Activated naive CD4-positive, alpha-beta T cell treated with anti-CD3 and anti-CD28 coated beads, Interleukin-2, amount 50 U/mL, for 24 hours (primary cell): ENCODE results near the gene MAST3.
"Not testable (repeated sequence)": the region's sequence is repeated elsewhere in the genome, so short reads cannot be mapped to it uniquely, and the experiment has no call there.

Experiments
- H3K27ac Mint-ChIP-seq: one replicate; pipeline ENCODE4 v1.8.0; 2021; ENCODE audit warnings: mild to moderate bottlenecking, mixed read lengths
- H3K27me3 Mint-ChIP-seq: one replicate; pipeline ENCODE4 v1.8.0; 2021; ENCODE audit warnings: mixed read lengths
- H3K36me3 Mint-ChIP-seq: one replicate; pipeline ENCODE4 v1.8.0; 2021; ENCODE audit warnings: mixed read lengths
- H3K4me1 Mint-ChIP-seq: one replicate; pipeline ENCODE4 v1.8.0; 2021; ENCODE audit warnings: mixed read lengths
- H3K4me3 Mint-ChIP-seq: one replicate; pipeline ENCODE4 v1.8.0; 2021; ENCODE audit warnings: mild to moderate bottlenecking, mixed read lengths
- H3K9me3 Mint-ChIP-seq: one replicate; pipeline ENCODE4 v1.8.0; 2021; ENCODE audit warnings: mixed read lengths

The MAST3 gene

DNA sequence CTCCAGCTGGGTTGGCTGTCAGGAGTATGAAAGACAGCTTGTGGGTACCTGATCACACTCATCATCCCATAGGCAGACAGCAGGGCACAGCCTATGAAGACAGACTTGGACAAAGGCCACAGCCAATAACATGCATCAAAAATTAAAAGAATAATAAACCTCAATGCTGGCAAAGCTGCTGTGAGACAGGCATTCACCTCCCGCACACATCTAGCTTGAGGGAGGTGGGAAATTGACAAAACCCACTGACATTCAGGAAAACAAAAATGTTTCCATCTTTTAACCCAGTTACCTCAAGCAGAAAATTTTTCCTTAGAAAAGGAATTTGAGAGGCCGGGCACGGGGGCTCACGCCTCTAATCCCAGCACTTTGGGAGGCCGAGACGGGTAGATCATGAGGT is 25.2 kb upstream of the MAST3 start:
- Mint-ChIP-seq H3K27me3 (no peaks in the 10 kb centered on the region), H3K4me1 (peaks cover 9% of the 10 kb centered on the region), H3K9me3 (no peaks in the 10 kb centered on the region), H3K4me3 (no peak overlapping the region), H3K27ac (no peak overlapping the region), H3K36me3 (peaks cover 2% of the 10 kb centered on the region)

DNA sequence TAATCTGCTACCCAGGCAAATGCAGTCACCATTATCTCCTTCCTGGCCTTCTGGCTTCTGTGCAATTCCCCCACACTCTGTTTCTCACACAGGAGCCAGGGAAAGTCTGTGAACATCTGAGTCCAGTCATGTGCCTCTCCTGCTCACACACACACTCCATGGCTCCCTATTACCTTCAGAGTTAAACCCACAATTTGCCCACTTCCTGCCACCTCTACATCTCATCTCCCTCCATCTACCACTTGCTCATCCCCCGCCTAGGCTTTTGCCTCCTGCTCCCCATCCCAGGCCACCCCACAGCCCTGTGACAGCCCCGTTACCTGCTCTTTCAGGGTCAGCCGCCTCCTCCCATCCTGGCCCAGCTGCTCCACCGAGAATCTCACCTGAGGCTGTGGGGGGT is 24.4 kb upstream of the MAST3 start:
- H3K4me1 Mint-ChIP-seq = peaks cover 9% of the 10 kb centered on the region
- H3K27ac Mint-ChIP-seq = peak overlapping the region; percentile 84
- peaks cover 2% of the 10 kb centered on the region for H3K36me3 Mint-ChIP-seq
- H3K4me3 Mint-ChIP-seq = no peak overlapping the region
- no peaks in the 10 kb centered on the region for H3K27me3 Mint-ChIP-seq
- H3K9me3 Mint-ChIP-seq = no peaks in the 10 kb centered on the region

DNA sequence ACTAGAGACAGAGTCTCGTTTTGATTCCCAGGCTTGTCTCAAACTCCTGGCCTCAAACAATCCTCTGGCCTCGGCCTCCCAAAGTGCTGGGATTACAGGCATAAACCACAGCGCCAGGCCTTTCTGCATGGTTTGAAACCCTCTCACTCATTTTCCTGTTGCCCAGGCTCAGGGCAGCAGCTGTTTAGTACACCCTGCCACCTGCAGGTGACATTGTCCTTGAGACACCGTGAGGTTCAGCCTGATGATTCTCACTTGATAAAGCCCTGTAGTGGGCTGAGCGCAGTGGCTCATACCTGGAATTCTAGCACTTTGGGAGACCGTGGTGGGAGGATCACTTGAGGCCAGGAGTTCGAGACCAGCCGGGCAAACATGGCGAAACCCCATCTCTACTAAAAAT is 23.4 kb upstream of the MAST3 start:
- peaks cover 9% of the 10 kb centered on the region for H3K4me1 Mint-ChIP-seq
- no peak overlapping the region for H3K27ac Mint-ChIP-seq
- no peaks in the 10 kb centered on the region for H3K27me3 Mint-ChIP-seq
- no peaks in the 10 kb centered on the region for H3K9me3 Mint-ChIP-seq
- no peak overlapping the region for H3K4me3 Mint-ChIP-seq
- H3K36me3 Mint-ChIP-seq = peaks cover 2% of the 10 kb centered on the region

DNA sequence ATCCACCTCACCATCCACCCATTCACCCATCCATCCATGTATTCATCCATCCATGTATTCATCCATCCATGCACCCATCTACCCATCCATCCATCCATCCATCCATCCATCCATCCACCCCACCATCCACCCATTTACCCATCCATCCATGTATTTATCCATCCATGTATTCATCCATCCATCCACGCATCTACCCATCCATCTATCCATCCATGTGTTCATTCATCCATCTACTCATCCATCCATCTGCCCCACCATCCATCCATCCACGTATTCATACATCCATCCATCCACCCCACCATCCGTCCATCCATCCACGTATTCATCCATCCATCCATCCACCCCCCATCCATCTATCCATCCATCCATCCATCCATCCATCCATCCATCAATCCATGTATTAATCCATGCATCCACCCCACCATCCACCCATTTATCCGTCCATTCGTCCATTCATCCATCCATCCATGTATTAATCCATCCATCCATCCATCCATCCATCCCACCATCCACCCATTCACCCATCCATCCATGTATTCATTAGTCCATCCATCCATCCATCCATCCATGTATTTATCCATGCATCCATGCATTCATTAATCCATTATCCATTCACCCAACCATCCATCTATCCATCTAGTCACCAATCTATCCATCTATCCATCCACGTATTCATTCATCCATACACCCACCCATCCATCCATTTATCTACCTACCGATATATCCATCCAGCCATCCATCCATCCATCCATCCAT is 13.5 kb upstream of the MAST3 start:
- no peaks in the 10 kb centered on the region for H3K27me3 Mint-ChIP-seq
- H3K27ac Mint-ChIP-seq = no peak overlapping the region
- no peaks in the 10 kb centered on the region for H3K9me3 Mint-ChIP-seq
- no peak overlapping the region for H3K4me3 Mint-ChIP-seq
- peaks cover 10% of the 10 kb centered on the region for H3K36me3 Mint-ChIP-seq
- H3K4me1 Mint-ChIP-seq = peaks cover 42% of the 10 kb centered on the region

DNA sequence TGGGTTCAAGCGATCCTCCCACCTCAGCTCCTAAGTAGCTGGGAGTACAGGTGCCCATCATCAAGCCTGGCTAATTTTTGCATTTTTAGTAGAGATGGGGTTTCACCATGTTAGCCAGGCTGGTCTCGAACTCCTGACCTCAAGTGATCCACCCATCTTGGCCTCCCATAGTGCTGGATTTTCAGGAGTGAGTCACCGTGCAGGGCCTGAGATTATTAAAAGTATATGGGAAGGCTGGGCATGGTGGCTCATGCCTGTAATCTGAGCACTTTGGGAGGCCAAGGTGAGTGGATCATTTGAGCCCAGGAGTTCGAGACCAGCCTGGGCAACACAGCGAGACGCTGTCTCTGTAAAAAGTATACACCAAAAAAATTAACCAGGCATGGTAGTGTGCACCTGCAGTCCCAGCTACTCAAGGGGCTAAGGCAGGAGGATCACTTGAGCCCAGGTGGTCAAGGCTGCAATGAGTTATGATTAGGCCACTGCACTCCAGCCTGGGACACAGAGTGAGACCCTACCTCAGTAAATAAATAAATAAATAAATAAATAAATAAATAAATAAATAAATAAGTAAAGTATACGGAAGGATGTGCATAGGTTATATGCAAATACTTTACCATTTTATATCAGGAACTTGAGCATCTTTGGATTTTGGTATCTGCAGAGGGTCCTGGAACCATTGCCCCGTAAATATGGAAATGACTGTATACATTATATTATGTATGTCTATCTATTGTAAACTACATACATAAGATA is 11.7 kb upstream of the MAST3 start:
- Mint-ChIP-seq H3K36me3 (peaks cover 8% of the 10 kb centered on the region), H3K9me3 (no peaks in the 10 kb centered on the region), H3K27ac (no peak overlapping the region), H3K27me3 (no peaks in the 10 kb centered on the region), H3K4me3 (peak overlapping the region; percentile 94), H3K4me1 (peaks cover 60% of the 10 kb centered on the region)

DNA sequence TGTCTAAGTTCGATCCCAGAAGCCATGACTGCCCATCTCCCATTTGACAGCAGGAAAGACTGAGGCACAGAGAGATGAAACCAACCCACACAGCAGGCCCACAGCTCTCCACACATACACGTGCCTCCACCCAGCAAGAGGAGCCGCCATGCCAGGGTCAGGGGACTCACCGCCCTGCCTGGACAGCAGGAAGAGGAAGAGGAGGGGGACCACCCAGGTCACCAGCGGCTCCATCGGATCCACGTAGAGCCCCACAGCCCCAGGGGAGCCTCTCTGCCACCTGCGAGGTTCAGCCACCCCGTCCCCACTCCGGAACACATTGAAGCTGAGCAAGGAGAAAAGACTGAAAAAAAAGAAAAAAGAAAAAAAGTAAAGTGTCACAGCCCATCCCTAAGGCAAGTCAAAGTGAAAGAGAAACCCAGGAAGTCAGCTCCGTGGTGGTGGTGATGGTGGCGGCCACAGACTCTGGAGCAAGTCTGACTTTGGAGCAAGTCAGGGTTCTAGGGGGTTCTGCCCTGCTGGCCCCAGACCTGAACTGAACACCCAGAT is 10.9 kb upstream of the MAST3 start, which contains the start of gene IL12RB1:
IL12RB1 (minus strand) TSS at position 345 of the 549 bp plus-strand sequence; CDS start at position 234, 111 bp downstream.
- Mint-ChIP-seq H3K36me3 (peaks cover 8% of the 10 kb centered on the region), H3K4me3 (peak within 1 kb of the TSS; percentile 94), H3K27ac (peak within 1 kb of the TSS; percentile 97), H3K9me3 (no peaks in the 10 kb centered on the region), H3K4me1 (peaks cover 68% of the 10 kb centered on the region), H3K27me3 (no peaks in the 10 kb centered on the region)

DNA sequence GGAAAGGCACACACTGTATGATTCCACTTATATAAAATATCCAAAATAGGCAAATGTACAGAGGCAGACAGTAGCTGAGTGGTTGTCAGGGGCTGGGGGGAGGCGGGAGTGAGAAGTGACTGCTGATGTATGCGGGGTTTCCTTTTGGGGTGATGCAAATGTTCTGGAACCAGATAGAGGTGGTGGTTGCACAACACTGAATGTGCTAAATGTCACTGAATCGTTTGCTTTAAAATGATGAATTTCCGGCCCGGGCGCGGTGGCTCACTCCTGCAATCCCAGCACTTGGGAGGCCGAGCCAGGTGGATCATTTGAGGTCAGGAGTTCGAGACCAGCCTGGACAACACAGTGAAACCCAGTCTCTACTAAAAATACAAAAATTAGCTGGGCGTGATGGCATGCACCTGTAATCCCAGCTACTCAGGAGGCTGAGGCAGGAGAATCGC is 8.5 kb upstream of the MAST3 start:
- H3K4me3 Mint-ChIP-seq = peak overlapping the region; percentile 54
- H3K36me3 Mint-ChIP-seq, H3K27me3 Mint-ChIP-seq, H3K9me3 Mint-ChIP-seq: not testable (repeated sequence)
- H3K4me1 Mint-ChIP-seq = peaks cover 73% of the 10 kb centered on the region
- peak overlapping the region; percentile 95 for H3K27ac Mint-ChIP-seq

DNA sequence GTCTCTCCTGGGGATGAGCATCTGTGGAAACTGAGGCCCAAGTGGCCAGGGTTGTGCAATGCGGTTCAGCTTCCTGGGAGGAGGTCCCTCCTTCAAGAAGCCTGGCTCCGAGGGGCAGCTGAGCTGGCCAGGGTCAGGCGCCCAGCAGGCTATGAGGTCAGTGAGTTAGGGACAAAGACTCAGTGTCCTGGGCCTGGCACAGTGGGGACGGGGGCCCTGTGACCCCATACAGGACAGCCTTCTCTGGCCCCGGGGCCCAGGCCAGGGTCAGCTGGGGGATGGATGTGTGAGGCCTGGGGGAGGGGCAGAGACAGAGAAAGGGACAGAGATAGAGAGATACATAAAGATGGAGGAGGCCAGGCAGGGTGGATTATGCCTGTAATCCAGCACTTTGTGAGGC is 7.9 kb upstream of the MAST3 start:
- no peak overlapping the region for H3K4me3 Mint-ChIP-seq
- H3K27ac Mint-ChIP-seq = peak overlapping the region; percentile 95
- H3K36me3 Mint-ChIP-seq = no peaks in the 10 kb centered on the region
- H3K27me3 Mint-ChIP-seq = no peaks in the 10 kb centered on the region
- no peaks in the 10 kb centered on the region for H3K9me3 Mint-ChIP-seq
- H3K4me1 Mint-ChIP-seq = peaks cover 67% of the 10 kb centered on the region

DNA sequence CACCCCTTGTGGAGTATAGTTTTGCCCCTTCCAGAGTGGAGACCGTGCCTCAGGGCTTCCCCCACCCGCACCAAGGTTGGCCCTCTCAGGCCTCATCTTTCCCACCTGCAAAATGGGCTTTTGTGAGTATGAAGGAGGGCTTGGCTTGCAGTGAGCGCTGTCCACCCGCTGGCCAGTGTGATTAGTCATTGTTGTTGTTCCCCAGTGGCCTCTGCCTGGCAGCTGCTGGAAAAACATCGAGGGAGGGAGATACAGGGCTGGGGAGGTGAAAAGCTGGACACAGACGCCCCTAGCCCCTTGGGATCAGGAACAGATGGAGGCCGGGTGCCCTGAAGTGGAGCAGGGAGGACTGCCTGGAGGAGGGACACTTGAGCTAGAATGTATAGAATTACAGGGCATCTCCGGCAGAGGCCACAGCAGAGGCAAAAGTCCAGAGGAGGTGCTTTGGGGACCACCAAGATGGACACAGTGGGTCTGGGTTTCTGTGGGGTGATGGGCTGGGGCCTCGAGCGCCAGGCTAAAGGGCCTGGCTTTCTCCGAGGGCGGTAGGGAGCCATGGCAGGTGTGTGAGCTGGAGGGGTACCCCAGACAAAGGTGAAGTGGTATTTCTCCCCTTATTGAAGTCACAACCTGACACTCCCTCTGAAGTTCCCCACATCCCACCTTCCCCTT is 6.9 kb upstream of the MAST3 start:
- Mint-ChIP-seq H3K27me3 (no peaks in the 10 kb centered on the region), H3K36me3 (no peaks in the 10 kb centered on the region), H3K27ac (peak overlapping the region; percentile 96), H3K4me3 (peak overlapping the region; percentile 66), H3K9me3 (no peaks in the 10 kb centered on the region), H3K4me1 (peaks cover 62% of the 10 kb centered on the region)

DNA sequence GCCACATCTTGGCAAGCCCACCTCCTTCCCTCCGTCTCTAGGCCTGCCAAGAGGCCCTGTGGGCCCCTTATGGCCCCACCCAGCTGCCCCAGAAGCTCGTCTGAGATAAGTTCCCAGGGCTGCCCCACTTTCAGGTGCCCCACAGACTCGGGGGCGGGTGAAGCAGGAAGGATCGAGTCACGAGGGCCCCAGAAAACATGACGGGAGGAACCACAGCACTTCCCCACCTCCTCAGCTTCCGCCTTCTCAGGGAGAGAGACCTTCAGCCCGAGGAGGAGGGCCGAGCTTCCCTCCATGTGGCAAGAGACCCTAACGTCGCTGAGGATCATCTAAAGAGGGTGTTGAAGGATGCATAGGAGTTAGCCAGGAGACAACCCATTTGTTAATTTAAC is 6.4 kb upstream of the MAST3 start:
- Mint-ChIP-seq H3K4me1 (peaks cover 61% of the 10 kb centered on the region), H3K36me3 (no peaks in the 10 kb centered on the region), H3K9me3 (no peaks in the 10 kb centered on the region), H3K27me3 (no peaks in the 10 kb centered on the region), H3K4me3 (peak overlapping the region; percentile 66), H3K27ac (peak overlapping the region; percentile 96)

DNA sequence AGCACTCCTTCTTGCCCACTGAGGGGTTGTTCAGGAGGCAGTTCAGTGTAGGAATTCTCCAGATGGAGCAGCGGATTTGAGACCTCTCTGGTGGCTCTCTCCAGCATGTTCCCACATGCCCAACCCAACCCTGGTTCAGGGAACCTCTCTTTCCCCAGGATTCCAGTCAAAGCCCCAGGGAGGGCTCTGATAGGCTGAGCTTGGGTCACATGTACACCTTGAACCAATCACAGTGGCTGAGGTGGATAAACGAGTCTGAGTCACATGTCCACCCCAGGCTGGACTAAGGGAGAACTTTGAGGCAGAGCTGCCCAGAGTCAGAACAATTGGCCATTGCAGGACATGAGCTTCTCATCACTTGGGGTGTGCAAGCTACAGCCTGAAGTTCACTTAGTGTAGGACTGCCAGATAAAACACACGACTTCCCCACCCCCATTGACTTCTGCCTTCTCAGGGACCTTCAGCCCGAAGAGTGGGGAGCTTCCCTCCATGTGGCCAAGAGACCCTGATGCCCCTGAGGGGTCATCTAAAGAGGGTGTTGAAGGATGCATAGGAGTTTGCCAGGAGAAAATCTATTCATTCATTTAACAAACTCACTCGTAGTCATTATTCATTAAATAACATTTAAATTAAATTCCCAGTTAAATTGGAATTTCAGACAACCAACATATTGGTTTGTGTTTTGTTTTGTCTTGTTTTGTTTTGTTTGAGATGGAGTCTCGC is 4.0 kb upstream of the MAST3 start:
- H3K4me3 Mint-ChIP-seq = no peak overlapping the region
- H3K4me1 Mint-ChIP-seq = peaks cover 52% of the 10 kb centered on the region
- H3K9me3 Mint-ChIP-seq = no peaks in the 10 kb centered on the region
- no peaks in the 10 kb centered on the region for H3K36me3 Mint-ChIP-seq
- H3K27me3 Mint-ChIP-seq = no peaks in the 10 kb centered on the region
- H3K27ac Mint-ChIP-seq = peak overlapping the region; percentile 70

DNA sequence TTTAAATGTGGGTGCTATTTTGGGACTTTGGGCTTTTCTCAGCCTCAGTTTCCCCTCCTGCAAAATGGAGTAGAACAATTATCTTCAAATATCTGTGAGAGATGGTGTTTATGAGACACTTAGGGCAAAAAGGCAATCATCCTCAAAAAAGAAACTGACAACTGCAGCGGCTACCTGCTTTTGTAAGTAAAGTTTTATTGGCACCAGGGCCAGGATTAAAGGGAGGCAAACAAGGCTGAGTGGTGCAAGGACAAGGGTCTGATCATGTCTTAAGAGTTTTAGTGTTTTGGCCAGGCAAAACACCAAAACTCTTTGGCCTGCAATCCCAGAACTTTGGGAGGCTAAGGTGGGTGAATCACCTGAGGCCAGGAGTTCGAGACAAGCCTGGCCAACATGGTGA is 1.3 kb upstream of the MAST3 start:
- Mint-ChIP-seq H3K27me3 (no peaks in the 10 kb centered on the region), H3K36me3 (no peaks in the 10 kb centered on the region), H3K4me3 (no peak overlapping the region), H3K9me3 (no peaks in the 10 kb centered on the region), H3K4me1 (peaks cover 39% of the 10 kb centered on the region), H3K27ac (no peak overlapping the region)

DNA sequence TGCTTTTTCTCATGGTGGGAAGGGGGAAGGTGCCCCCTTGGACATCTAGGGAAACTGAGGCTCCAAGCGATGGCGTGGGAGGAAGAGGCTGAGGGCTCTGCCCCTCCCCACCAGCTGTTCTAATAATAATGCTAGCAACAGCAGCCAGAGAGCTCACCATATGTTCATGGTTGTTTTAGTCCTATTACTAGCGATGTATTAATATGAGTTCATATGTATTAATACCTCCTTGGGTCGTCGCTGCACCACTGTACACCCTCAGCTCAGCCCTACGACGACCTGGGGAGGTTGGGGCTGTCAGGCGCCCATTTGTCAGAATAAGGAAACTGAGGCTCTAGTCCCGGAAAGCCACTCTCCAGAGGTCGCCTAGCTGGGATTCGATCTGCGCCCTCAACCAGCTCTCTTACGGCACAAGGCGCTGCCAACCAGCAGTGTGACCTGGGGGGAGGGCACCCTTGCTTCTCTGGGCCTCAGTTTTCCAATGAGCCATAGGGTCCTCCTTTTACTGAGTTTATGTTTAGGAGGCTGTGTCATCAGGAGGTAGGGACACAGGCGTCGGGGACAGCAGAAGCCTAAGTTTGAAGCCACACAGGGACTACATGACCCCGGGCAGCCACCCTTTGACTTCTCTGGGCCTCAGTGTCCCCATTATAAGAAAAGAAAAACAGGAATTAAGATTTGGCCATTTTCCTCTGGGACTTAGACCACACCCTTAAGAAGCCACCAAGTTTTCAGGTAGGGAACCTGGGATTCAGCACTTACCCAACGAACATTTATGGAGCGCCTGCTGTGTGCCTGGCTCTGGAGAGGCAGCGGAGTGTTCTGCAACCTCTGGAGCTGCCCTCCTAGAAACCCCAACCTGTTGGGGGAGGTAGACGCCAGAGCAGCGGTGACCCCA is 664 bp downstream of the MAST3 start:
- no peaks in the 10 kb centered on the region for H3K36me3 Mint-ChIP-seq
- H3K27ac Mint-ChIP-seq = no peak overlapping the region
- no peaks in the 10 kb centered on the region for H3K9me3 Mint-ChIP-seq
- H3K4me3 Mint-ChIP-seq = peak overlapping the region; percentile 86
- H3K27me3 Mint-ChIP-seq = no peaks in the 10 kb centered on the region
- peaks cover 28% of the 10 kb centered on the region for H3K4me1 Mint-ChIP-seq

DNA sequence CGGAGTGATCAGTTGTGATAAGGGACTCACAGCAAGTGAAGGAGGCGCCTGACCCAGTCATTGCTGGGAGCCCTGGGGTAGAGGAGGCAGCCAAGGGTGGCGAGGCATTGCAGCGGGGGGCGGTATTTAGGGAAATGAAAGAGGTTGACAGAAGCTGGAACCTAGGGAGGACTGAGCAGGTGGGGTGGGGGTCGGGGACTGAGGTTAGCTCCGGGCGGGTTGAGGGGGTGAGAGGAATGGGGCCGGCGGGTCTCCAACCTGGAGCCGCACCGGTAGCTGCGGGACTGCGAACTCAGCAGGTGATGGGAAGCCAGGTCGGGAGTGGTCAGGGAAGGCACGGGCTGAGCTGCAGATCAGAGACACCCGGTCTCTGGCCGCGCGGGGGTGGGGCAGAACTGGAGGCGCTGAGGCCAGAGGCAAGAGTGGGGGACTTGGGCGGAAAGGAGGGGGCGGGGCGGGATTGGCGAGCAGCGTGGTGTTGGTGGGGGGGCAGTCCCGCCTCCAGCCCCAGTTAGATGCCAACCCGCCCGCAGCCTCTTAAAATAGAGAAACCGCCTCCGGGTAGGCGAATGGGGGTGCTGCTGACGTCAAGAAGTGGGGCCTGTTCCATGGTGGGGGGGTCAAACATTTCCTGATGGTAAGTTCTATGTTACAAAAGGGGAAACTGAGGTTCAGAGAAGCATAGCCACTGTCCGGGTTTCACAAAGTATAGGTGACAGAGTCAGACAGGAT is 1.5 kb downstream of the MAST3 start:
- Mint-ChIP-seq H3K4me1 (peaks cover 25% of the 10 kb centered on the region), H3K36me3 (no peaks in the 10 kb centered on the region), H3K27ac (peak overlapping the region; percentile 62), H3K4me3 (peak overlapping the region; percentile 86), H3K9me3 (no peaks in the 10 kb centered on the region), H3K27me3 (no peaks in the 10 kb centered on the region)
